Testis (tissue), 2 donors: ENCODE measurements around the gene TMEM120B.

Experiments used
- POLR2A ChIP-seq: fragments of 450-650 bp; IDR thresholded peaks from one replicate; pipeline ENCODE4 v1.6.1; 2017; ENCODE audit warnings: antibody characterized with exemption, mild to moderate bottlenecking, moderate library complexity
- TF ChIP-seq, protein P1 (sequence below), 3 experiments: fragments of 450-650 bp in 2 of 3; fragments of 200-600 bp in 1 of 3; sonication (generic) in 1 of 3; IDR thresholded peaks; one replicate each; pipeline ENCODE4 v1.5.1; 2016 to 2019; ENCODE audit warnings: antibody characterized with exemption in 3 of 3, mild to moderate bottlenecking in 2 of 3, moderate library complexity in 1 of 3

- TF ChIP-seq, protein P1, sequence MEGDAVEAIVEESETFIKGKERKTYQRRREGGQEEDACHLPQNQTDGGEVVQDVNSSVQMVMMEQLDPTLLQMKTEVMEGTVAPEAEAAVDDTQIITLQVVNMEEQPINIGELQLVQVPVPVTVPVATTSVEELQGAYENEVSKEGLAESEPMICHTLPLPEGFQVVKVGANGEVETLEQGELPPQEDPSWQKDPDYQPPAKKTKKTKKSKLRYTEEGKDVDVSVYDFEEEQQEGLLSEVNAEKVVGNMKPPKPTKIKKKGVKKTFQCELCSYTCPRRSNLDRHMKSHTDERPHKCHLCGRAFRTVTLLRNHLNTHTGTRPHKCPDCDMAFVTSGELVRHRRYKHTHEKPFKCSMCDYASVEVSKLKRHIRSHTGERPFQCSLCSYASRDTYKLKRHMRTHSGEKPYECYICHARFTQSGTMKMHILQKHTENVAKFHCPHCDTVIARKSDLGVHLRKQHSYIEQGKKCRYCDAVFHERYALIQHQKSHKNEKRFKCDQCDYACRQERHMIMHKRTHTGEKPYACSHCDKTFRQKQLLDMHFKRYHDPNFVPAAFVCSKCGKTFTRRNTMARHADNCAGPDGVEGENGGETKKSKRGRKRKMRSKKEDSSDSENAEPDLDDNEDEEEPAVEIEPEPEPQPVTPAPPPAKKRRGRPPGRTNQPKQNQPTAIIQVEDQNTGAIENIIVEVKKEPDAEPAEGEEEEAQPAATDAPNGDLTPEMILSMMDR (IDR thresholded peaks at IDR 0.05) = no peak
- TF ChIP-seq POLR2A = no peak
Observed at GRCh38 chr12:121788176-121788818, 75.7 kb downstream of the TMEM120B start.
